ENCODE measurements around the gene CD9. TPM values are rescaled to one million over a fixed set of nuclear protein-coding genes. Genes with fewer than 3 reads are reported as not detected.
A peak's percentile ranks its signal among the peaks of the same experiment; 100 is the strongest.

Gene CD9
- total and polyA plus RNA-seq, 12 donors = 14.9 to 461 (median 276) TPM

GRCh38 chr12:6230321-6231110 is 30.3 kb downstream of the CD9 start:
- DNase-seq = peak in 6 of 7 donors; percentile 56 to 83 (median 70)
- Histone ChIP-seq H3K27ac (peak overlapping the region; percentile 61 to 95 (median 85)), H3K36me3 (replicated peaks in 1 of 2) (peaks cover 0 to 29% of the 10 kb centered on the region in 2 donors), H3K4me3 (peak overlapping the region in 1 of 4 donors; percentile 13), H3K27me3 (no peaks in the 10 kb centered on the region), H3K4me1 (replicated peaks in 1 of 2) (peaks cover 62 to 100% of the 10 kb centered on the region in 2 donors), H3K9me3 (replicated peaks in 1 of 3) (no peaks in the 10 kb centered on the region)
- 48 to 64% (median 63%) methylated on average over 5 to 16 of the region's 16 CpGs for WGBS, 4 donors
- no peak for TF ChIP-seq CTCF (IDR thresholded peaks at IDR 0.05)
- TF ChIP-seq POLR2A (IDR thresholded peaks at IDR 0.05) = peak in 1 of 2 donors; percentile 13
- intact Hi-C loops (cut with DNase I) = loop anchor here in 1 of 2 donors (5.0 kb wide), 1 partner anchor 33 kb away; no protein-coding TSS in a partner anchor

GRCh38 chr12:6231359-6232268 is 31.4 kb downstream of the CD9 start:
- Histone ChIP-seq H3K27me3 (no peaks in the 10 kb centered on the region), H3K4me3 (no peak overlapping the region), H3K27ac (peak overlapping the region in 3 of 5 donors; percentile 52 to 95 (median 90)), H3K4me1 (replicated peaks in 1 of 2) (peaks cover 58 to 95% of the 10 kb centered on the region in 2 donors), H3K36me3 (replicated peaks in 1 of 2) (peaks cover 0 to 36% of the 10 kb centered on the region in 2 donors), H3K9me3 (replicated peaks in 1 of 3) (no peaks in the 10 kb centered on the region)
- no peak for DNase-seq
- 74 to 88% (median 86%) methylated on average over 4 to 5 of the region's 5 CpGs for WGBS, 4 donors
- TF ChIP-seq POLR2A (IDR thresholded peaks at IDR 0.05) (no peak), CTCF (IDR thresholded peaks at IDR 0.05) (no peak)
- intact Hi-C loops (cut with DNase I) = loop anchor here in 1 of 2 donors (5.0 kb wide), 1 partner anchor 34 kb away; no protein-coding TSS in a partner anchor

- Histone ChIP-seq H3K36me3 (replicated peaks in 1 of 2) (peaks cover 0 to 40% of the 10 kb centered on the region in 2 donors), H3K27ac (peak overlapping the region; percentile 46 to 95 (median 72)), H3K9me3 (replicated peaks in 1 of 3) (no peaks in the 10 kb centered on the region), H3K27me3 (no peaks in the 10 kb centered on the region), H3K4me3 (no peak overlapping the region), H3K4me1 (replicated peaks in 1 of 2) (peaks cover 44 to 78% of the 10 kb centered on the region in 2 donors)
- intact Hi-C loops (cut with DNase I) = loop anchor here in 1 of 2 donors (5.0 kb wide), 1 partner anchor 36 kb away; no protein-coding TSS in a partner anchor
- WGBS, 4 donors = 56 to 70% (median 65%) methylated on average over 15 of the region's 15 CpGs
- TF ChIP-seq CTCF (IDR thresholded peaks at IDR 0.05) (peak in 3 of 6 experiments; percentile 8 to 15 (median 13)), POLR2A (IDR thresholded peaks at IDR 0.05) (no peak)
- DNase-seq = peak in 6 of 7 donors; percentile 73 to 78 (median 77)
These were observed 33.1 kb downstream of the CD9 start for GRCh38 chr12:6233121-6233971.
